Fibroblast of upper back skin (primary cell): Measurements from ENCODE around the gene NUP107.

Experiments
- DNase-seq: peaks from one replicate; pipeline ENCODE4 v3.0.0-alpha.2; 2013

Gene NUP107

DNA sequence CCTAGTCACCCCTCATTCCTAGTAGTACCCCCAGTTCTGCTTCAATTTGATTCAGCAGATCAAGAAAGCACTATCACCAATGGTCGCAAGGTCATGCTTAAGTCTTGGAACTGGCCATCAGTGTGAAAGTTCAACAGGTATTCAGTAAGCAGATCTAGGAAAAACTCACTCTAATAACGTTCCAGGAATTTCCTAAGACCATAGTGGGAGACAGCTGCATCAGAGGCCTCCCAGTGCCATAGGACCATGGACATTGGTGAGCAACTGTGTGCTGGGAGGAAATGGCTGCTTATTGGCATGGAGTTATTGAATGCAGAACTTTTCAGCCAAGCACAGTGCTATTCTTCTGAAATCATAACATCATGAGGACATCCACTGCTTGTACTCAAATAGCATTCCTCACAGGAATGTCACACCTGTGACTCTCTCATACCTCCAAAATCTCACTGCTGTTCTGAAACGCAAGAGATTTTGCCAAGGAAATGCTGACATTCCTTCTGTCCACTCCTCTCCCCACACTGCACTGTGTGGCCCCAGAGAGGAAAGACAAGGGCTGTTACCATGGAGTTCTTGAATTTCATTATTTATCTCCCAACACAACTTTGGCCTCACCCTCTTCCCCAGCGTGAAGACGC, 90.3 kb downstream of the NUP107 start:
- no peak for DNase-seq

DNA sequence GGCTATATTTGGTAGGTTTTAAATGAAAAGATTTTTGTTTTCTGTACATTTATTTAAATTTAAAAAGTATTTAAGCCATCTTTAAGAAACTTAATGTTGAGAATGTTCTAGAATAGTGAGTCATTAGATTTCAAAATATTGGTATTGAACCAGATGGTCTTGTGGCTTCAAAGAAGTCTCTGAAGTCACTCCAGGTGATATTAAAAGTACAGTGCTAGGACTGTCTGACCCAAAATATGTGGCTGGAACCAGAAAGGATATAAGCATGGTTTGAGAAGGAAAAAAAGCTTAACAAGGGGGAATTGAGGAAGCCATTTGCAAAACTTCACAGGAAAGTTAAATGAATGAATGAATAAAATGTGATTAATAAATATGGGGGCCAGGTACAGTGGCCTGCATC, 92.5 kb downstream of the NUP107 start:
- no peak for DNase-seq

DNA sequence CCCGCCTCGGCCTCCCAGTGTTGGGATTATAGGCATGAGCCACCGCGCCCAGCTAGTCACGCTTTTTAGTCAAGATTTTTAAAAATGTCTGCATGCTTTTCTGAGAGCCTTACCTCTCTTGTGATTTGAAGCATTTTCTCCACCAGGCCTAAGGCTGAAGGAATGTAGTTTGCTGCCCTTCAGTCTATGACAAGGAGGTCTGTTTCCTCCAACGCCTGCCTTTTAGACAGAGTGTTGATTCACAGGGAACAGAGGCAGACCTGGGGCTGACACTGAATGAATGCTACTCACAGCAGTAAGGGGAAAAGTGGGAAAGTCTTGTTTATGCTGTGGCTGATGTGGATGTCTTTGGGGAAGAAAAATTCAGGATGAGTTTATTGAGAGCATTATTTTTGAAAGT, 94.0 kb downstream of the NUP107 start:
- DNase-seq = no peak

DNA sequence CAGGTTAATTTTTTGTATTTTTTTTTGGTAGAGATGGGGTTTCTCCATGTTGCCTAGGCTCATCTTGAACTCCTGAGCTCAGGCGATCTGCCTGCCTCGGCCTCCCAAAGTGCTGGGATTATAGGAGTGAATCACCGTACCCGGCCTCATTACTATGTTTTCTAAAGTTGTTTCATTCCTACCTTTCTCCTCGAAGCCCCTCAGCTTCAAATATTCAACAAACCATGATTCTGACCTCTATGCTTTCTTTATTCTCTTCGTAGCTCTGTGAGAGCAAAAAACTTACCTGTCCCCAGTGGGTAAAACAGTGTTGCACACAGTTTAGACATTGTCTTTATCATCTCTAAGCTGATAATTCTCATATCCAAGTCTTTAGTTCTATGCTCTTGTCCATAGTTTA, 95.0 kb downstream of the NUP107 start:
- no peak for DNase-seq

DNA sequence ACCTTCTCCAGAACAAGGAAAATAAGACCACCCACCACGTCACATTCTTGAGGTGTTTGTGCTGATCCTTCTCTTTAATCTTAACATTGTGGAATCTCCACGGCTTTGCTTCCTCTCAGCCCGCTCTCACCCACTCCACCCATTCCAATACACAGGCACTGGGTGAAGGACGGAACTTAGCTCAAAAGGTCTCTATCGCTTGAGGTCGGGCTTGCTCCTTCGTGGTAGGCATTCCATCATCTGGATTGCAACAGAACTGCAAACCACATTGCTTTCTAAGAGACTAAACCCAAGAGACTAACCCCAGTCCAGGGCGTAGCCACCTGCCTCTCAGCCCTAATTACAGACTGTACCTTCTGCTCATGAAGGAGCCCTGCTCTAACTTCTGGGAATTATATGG, 97.2 kb downstream of the NUP107 start:
- no peak for DNase-seq

DNA sequence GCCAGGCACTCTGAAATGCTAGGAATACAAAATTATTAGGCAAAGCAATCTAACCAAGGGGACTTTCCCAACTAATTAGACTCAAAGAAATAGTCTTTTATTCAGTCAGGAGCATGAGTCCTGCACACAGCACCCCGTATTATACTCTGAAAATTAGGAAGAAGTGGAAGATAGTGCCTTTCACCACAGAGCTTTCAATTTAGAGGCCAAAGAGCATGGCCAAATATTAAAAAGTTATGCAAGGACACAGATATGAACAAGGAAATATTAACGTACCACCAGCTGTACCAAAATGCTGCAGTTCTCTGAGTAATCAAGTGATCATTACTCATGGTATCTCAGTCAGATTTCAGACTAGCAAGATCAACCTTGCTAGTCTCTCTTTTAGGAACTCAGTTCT, 98.6 kb downstream of the NUP107 start:
- no peak for DNase-seq

DNA sequence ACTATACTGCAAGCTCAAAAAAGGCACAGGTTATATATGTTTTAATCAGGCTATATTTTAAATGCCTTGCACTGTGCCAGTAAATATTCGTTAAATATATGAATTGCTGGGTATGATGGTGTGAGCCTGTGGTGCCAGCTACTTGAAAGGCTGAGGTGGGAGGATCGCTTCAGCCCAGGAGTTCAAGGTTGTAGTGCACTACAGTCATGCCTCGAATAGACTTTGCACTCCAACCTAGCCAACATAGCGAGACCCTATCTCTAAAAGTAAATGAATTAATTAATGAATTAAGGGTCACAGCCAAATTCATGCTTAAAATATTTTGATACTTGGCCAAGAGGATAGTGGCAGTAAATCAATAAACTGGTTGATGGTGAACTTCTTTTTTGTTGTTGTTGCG, 99.0 kb downstream of the NUP107 start:
- DNase-seq = no peak

DNA sequence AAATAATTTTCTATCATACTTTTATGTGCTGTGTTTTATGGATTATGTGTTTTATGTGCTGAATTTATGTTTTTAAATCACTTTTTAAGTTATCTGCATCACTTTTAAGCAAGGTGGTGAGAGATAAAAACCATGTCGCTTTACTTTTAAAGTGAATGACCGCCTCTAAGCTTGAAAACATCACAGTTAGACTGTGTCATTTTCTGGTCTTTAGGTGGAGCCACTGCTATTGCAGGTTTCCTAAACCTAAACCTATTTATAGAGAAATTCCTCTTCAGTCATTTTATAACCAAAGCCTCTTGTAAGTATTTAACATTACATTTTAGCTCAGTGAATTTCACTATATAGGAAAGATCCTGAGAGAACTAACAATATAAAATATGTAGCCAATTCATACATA, 100.2 kb downstream of the NUP107 start:
- no peak for DNase-seq

DNA sequence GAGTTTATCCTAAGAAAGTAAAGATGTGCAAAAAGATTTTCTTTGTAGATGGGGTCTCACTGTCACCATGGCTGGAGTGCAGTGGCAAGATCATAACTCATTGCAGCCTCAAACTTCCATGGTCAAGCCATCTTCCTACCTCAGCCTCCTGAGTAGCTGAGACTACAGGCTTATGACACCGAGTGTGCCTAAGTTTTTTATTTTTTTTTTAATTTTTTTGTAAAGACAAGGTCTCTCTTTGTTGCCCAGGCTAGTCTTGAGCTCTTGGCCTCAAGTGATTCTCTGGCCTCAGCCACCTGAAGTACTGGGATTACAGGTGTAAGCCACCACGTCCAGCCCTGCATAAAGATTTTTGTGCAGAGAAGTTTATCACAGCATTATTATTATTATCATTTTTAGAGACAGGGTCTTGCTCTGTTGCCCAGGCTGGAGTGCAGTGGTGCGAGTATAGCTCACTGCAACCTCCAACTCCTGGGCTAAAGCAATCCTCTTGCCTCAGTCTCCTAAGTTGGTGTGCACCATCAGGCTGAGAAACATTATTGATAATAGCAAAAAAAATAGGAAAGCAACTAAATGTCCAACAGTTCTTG, 101.9 kb downstream of the NUP107 start:
- DNase-seq = no peak

DNA sequence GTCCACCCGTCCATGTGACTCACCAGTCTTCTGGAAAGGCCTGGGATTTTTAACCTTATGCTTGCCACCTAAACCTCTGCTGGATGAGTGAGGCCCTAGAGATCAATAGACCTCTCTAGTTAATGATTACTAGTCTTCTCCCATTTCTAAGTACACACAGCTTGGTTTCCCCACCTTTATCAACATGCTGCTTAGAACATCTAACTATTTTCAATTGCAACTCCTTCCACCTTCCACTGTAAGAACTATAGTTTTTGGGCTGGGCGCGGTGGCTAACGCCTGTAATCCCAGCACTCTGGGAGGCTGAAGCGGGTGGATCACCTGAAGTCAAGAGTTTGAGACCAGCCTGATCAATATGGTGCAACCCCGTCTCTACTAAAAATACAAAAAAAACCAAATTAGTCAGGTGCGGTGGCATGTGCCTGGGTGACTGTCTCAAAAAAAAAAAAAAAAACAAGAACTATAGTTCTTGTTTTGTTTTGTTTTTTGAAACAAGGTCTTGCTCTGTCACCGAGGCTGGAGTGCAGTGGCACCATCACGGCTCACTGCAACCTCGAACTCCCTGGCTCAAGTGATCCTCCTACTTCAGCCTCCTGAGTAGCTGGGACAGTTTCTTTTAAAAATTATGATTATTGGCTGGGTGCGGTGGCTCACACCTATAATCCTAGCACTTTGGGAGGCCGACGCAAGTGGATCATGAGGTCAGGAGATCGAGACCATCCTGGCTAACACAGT, 102.5 kb downstream of the NUP107 start:
- DNase-seq = no peak

DNA sequence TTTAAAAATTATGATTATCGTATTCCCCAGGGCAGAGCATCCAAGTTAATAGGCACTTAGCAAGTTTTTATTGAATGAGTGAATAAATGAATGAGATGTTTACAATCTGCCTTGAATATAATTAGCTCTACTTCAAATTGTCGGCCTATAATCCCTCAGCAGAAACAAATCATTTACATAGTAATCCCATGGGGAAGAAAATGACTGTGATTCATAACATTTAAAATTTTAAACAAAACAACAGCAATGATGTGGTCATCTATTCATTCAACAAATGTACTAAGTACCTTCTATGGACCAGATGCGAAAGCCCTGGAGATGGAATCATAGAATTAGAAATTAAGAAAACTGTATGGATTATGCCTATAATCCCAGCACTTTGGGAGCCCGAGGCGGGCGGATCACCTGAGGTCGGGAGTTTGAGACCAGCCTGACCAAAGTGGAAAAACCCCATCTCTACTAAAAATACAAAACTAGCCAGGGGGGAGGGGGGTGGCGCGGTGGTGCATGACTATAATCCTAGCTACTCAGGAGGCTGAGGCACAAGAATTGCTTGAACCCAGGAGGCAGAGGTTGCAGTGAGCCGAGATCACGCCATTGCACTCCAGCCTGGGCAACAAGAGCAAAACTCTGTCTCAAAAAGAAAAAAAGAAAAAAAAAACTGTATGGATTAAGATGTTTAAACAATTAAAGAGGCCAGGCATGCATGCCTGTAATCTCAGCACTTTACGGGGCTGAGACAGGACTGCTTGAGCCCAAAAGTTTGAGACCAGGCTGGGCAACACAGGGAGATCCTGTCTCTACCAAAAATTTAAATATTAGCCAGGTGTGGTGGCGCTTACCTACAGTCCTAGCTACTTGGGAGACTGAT, 103.5 kb downstream of the NUP107 start:
- no peak for DNase-seq

DNA sequence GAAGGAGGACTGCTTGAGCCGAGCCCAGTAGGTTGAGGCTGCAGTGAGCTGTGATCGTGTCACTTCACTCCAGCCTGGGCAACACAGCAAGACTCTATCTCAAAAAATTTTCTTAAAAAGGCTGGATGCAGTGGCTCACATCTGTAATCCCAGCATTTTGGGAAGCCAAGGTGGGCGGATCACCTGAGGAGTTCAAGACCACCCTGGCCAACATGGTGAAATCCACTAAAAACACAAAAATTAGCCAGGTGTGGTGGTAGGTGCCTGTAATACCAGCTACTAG, 104.1 kb downstream of the NUP107 start:
- DNase-seq = no peak

DNA sequence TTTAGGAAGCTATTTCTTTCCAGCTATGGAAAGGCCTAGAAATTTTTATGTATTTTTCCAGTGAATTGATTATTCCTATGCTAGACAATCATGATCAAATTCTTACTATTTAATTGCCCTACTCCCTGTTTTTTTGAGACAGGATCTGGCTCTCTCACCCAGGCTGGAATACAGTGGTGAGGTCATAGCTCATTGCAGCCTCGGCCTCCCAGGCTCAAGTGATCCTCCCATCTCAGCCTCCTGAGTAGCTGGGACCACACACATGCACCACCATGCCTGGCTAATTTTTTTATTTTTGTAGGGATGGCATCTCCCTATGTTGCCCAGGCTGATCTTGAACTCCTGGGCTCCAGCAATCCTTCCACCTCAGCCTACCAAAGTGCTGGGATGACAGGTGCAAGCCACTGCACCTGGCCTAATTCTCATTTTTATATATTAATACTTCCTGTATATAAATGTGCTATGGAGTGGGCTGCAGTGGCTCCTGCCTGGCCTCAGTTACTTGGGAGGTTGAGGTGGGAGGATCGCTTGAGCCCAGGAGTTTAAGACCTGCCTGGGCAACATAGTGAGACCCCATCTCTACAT, 105.2 kb downstream of the NUP107 start:
- DNase-seq = no peak

DNA sequence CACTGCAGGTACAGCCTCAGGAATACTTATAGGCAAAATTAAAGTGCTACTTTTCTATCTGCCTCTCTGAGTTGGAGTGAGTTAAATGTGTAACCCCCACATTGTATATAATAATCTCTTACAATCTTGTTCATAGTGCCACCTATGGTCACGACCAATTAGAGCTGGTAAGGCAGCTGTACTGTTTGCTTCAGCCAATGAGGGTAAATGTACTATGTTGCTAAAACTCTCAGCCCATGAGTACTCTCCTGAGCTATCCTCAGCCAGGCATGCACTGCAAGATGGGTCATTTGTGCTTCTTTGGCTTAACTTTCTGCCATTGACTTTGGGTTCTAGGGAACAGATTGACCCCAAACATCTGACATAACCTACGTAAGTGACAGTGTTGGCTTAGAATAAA, 106.2 kb downstream of the NUP107 start:
- no peak for DNase-seq

DNA sequence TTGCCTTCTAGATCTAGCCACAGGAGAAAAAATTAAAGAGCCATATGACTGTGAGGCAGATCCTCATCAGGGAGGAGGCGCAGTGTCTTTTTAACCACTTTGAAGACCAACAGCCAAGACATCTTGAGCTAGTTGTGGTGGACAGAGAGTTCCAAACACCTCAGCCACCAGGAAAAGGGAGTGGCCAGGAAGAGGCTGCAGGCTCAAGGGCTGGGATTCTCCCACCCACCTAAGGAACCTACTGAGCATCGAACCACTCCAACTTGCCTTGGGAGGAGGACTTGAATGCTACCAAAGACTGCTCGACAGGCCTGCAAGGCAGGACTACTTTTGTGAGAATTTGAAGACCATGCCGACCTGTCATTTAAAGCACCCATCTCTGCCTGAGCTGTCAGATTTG, 106.7 kb downstream of the NUP107 start:
- DNase-seq = no peak

DNA sequence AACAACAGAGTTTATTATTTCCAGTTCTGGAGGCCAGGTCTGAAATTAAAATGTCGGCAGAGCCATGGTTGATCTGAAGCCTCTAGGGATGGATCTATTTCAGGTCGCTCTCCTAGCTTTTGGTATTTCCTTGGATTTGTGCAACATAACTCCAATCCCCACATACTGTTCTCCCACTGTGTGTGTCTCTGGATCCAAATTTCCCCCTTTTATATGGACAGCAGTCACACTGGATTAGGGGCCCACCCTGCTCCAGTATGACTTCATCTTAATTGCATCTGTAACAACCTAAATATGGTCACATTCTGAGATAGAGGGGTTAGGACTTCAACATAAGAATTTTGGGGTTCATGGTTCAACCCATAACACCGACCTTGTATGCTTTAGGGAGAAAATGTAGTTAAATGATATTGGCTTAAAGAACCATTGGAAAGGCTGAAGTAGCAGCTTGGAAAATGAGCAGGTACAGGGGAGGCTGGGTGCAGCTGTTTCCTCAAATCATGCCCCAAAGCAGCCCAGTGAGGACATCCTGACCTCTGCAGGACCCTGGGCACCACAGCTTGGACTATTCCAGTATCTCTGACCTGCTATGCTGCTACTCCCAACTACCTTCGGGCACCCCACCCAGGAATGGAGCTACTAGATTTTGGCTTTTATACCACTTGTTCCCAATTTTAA, 107.3 kb downstream of the NUP107 start:
- DNase-seq = no peak

DNA sequence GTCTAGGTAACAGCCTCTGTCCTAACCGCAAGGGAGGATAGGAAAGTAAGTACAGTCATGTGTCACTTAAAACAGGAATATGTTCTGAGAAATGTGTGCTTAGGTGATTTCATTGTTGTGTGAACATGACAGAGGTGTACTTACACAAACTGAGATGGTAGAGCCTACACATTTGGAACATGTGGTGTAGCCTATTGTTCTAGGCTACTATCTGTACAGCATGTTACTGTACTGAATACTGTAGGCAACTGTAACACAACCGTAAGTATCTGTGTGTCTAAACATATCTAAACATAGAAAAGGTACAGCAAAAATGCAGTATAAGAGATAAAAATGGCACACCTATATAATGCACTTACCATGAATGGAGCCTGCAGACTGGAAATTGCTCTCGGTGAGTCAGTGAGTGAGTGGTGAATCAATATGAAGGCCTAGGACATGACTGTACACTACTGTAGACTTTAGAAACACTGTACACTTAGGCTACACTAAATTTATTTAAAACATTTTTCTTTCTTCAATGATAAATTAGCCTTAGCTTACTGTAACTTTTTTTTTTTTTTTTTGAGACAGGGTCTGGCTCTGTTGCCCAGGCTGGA, 108.0 kb downstream of the NUP107 start:
- DNase-seq = peak; percentile 69
